Nephron progenitor cell (in vitro differentiated cells): ENCODE results near the gene IRS1.

ENCODE experiments used
- DNase-seq: peaks from one replicate; pipeline ENCODE4 v3.0.0; 2021
- H3K27ac Mint-ChIP-seq: 2 replicates; pipeline ENCODE4 v1.8.0; 2021; ENCODE audit warnings: mild to moderate bottlenecking, moderate library complexity, mixed read lengths
- H3K27me3 Mint-ChIP-seq: 2 replicates; pipeline ENCODE4 v1.8.0; 2021; ENCODE audit warnings: mild to moderate bottlenecking, low read depth, mixed read lengths; ENCODE audit not compliant: poor library complexity
- H3K36me3 Mint-ChIP-seq: 2 replicates; pipeline ENCODE4 v1.8.0; 2021; ENCODE audit warnings: low read depth, mixed read lengths
- H3K4me1 Mint-ChIP-seq: 2 replicates; pipeline ENCODE4 v1.8.0; 2021; ENCODE audit warnings: mixed read lengths
- H3K4me3 Mint-ChIP-seq: 2 replicates; pipeline ENCODE4 v1.8.0; 2021; ENCODE audit warnings: mild to moderate bottlenecking, moderate library complexity, mixed read lengths
- H3K9me3 Mint-ChIP-seq: 2 replicates; pipeline ENCODE4 v1.8.0; 2021; ENCODE audit warnings: mild to moderate bottlenecking, moderate library complexity, mixed read lengths
- TF ChIP-seq, protein P1 (sequence below): fragments of 200-600 bp; sonication (generic); IDR thresholded peaks from 2 replicates; pipeline ENCODE4 v1.5.0; 2021; ENCODE audit warnings: antibody characterized with exemption

IRS1 gene

DNA sequence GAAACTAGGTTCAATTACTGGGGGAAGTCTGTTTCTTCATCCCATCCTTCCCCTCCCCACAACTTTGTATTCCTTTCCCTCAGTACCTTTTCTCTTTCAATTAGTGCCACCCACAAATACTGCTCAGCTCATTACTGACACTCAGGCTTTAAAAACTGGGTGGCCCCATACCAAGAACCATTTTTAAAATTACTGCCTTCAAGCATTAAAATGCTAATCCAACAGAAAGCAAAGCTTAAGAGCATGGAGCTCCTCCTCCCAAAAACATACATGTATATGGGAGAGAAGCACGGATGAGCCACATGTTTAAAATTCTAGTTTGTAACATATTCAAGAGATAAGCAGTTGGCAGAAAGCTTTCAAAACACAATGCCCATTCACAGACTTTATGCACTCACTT is 44.0 kb downstream of the IRS1 start:
- no peak overlapping the region for H3K27ac Mint-ChIP-seq
- H3K4me3 Mint-ChIP-seq: no peak overlapping the region
- DNase-seq: no peak
- peaks cover 26% of the 10 kb centered on the region for H3K4me1 Mint-ChIP-seq
- H3K36me3 Mint-ChIP-seq: peaks cover 3% of the 10 kb centered on the region
- TF ChIP-seq, protein P1, sequence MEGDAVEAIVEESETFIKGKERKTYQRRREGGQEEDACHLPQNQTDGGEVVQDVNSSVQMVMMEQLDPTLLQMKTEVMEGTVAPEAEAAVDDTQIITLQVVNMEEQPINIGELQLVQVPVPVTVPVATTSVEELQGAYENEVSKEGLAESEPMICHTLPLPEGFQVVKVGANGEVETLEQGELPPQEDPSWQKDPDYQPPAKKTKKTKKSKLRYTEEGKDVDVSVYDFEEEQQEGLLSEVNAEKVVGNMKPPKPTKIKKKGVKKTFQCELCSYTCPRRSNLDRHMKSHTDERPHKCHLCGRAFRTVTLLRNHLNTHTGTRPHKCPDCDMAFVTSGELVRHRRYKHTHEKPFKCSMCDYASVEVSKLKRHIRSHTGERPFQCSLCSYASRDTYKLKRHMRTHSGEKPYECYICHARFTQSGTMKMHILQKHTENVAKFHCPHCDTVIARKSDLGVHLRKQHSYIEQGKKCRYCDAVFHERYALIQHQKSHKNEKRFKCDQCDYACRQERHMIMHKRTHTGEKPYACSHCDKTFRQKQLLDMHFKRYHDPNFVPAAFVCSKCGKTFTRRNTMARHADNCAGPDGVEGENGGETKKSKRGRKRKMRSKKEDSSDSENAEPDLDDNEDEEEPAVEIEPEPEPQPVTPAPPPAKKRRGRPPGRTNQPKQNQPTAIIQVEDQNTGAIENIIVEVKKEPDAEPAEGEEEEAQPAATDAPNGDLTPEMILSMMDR: no peak
- H3K27me3 Mint-ChIP-seq: no peaks in the 10 kb centered on the region
- H3K9me3 Mint-ChIP-seq: no peaks in the 10 kb centered on the region

GRCh38 chr2:226754821-226755604 is 44.6 kb downstream of the IRS1 start:
- DNase-seq: no peak
- peaks cover 9% of the 10 kb centered on the region for H3K36me3 Mint-ChIP-seq
- H3K27ac Mint-ChIP-seq: no peak overlapping the region
- peaks cover 26% of the 10 kb centered on the region for H3K4me1 Mint-ChIP-seq
- no peaks in the 10 kb centered on the region for H3K9me3 Mint-ChIP-seq
- H3K27me3 Mint-ChIP-seq: no peaks in the 10 kb centered on the region
- H3K4me3 Mint-ChIP-seq: no peak overlapping the region
- TF ChIP-seq, protein P1: no peak

DNA sequence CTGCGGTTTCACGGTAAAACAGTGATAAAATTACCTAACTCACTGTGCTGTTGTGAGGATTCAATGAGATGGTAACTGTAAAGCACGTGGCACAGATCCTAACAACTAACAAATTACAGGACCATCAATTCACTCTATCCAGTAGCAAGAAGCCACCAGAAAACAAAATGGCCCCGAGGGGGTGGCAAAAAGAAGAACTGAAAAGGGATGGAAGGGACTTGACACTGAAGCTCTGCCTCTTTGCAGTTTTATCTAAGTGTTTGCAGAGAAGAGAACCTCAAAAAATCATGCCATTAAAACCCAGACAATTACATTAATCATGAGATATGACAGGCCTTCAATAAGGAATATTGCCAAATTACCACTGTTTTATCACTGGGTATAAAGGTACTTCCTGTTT is 46.7 kb downstream of the IRS1 start:
- Mint-ChIP-seq H3K9me3 (peaks cover 1% of the 10 kb centered on the region), H3K4me3 (no peak overlapping the region), H3K36me3 (peaks cover 26% of the 10 kb centered on the region), H3K27ac (no peak overlapping the region), H3K4me1 (peaks cover 33% of the 10 kb centered on the region), H3K27me3 (no peaks in the 10 kb centered on the region)
- TF ChIP-seq, protein P1: no peak
- no peak for DNase-seq

DNA sequence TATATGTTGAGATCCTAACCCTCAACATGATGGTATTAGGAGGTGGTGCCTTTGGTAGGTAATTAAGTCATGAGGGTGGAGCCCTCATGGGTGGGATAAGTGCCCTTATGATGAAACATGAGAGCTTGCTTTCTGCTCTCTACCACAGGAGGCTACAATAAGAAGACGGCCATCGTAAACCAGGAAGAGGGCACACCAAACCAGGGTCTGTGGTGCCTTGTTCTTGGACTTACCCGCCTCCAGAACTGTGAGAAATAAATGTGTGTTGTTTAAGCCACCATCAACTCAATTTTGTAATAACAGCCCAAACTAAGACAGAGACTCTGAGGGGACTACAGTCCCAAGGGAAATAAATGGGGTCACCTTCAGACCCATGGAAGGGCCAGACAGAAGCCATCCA is 52.3 kb downstream of the IRS1 start:
- no peak for DNase-seq
- H3K27ac Mint-ChIP-seq: no peak overlapping the region
- no peak overlapping the region for H3K4me3 Mint-ChIP-seq
- H3K27me3 Mint-ChIP-seq: no peaks in the 10 kb centered on the region
- peaks cover 45% of the 10 kb centered on the region for H3K36me3 Mint-ChIP-seq
- TF ChIP-seq, protein P1: no peak
- peaks cover 8% of the 10 kb centered on the region for H3K9me3 Mint-ChIP-seq
- peaks cover 16% of the 10 kb centered on the region for H3K4me1 Mint-ChIP-seq

DNA sequence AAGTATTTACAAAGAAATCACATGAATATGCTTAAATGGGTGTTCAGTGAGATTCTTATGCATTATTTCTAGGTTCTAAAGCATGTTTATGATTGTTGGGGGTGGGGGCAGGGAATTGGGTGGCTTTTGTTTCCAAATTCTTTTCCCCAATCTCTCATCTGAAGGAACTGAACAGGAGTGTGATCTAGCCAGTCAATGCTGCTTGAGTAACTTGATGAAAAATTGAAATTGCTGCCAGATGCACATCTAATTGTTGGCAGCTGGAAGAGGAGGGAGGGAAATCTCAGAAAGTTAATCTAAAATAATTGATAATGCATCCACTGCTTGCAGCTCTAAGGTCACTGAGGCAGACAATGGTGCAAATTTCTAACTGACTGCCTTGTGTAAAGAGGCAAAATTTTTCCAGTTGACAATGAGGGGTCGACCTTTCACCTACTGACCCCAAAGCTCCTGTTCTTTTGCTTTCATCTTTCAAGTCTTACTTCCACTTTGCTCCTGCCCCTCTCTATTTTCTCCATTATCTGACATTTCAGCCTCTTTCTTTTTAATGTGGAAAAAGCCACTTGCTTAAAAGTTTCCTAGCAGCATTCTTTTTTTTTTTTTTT is 53.3 kb downstream of the IRS1 start:
- Mint-ChIP-seq H3K4me1 (peaks cover 12% of the 10 kb centered on the region), H3K27ac (no peak overlapping the region), H3K4me3 (no peak overlapping the region), H3K36me3 (peaks cover 45% of the 10 kb centered on the region), H3K27me3 (no peaks in the 10 kb centered on the region), H3K9me3 (peaks cover 8% of the 10 kb centered on the region)
- TF ChIP-seq, protein P1: no peak
- DNase-seq: no peak

- no peak overlapping the region for H3K4me3 Mint-ChIP-seq
- DNase-seq: no peak
- TF ChIP-seq, protein P1: no peak
- H3K36me3 Mint-ChIP-seq: peaks cover 25% of the 10 kb centered on the region
- peaks cover 8% of the 10 kb centered on the region for H3K9me3 Mint-ChIP-seq
- H3K27ac Mint-ChIP-seq: no peak overlapping the region
- no peaks in the 10 kb centered on the region for H3K27me3 Mint-ChIP-seq
- peaks cover 6% of the 10 kb centered on the region for H3K4me1 Mint-ChIP-seq
These were observed 55.7 kb downstream of the IRS1 start for GRCh38 chr2:226743915-226744314.
